ENCODE data around the gene PTTG1IP2.

Gene PTTG1IP2

DNA sequence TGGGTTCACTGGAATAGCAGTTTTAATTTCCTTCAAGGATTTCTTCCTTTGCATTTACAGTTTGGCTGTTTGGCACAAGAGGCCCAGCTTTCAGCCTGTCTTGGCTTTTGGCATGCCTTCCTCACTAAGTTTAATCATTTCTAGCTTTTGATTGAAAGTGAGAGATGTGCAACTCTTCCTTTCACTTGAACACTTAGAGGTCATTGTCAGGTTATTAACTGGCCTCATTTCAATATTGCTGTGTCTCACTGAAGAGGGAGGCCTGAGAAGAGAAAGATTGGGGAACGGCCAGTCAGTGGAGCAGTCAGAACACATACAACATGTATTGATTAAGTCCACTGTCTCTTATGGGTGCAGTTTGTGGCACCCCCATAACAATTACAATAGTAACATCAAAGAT lies 33.9 kb downstream of the PTTG1IP2 start:
- TF ChIP-seq, protein P1, sequence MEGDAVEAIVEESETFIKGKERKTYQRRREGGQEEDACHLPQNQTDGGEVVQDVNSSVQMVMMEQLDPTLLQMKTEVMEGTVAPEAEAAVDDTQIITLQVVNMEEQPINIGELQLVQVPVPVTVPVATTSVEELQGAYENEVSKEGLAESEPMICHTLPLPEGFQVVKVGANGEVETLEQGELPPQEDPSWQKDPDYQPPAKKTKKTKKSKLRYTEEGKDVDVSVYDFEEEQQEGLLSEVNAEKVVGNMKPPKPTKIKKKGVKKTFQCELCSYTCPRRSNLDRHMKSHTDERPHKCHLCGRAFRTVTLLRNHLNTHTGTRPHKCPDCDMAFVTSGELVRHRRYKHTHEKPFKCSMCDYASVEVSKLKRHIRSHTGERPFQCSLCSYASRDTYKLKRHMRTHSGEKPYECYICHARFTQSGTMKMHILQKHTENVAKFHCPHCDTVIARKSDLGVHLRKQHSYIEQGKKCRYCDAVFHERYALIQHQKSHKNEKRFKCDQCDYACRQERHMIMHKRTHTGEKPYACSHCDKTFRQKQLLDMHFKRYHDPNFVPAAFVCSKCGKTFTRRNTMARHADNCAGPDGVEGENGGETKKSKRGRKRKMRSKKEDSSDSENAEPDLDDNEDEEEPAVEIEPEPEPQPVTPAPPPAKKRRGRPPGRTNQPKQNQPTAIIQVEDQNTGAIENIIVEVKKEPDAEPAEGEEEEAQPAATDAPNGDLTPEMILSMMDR (IDR thresholded peaks at IDR 0.05; ENCODE audit: extremely low read depth, missing control alignments) = no peak
- DNase-seq (ENCODE audit: low spot score) = no peak

DNA sequence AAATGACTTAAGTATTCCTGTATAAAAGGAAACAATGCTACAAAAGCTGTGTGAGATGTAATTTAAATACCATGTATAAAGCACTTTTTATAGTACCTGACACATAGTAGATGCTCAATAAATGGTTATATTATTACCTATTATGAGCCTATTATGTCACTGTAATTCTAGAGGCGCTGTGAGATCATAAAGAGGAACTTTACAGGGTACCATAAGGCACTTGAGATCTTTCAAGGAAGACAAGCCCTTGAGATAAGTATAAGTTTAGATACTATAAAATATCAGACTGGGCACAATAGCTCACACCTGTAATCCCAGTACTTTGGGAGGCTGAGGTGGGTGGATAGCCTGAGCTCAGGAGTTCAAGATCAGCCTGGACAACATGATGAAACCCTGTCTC lies 38.3 kb downstream of the PTTG1IP2 start:
- DNase-seq (ENCODE audit: low spot score) = no peak
- TF ChIP-seq, protein P1 (IDR thresholded peaks at IDR 0.05; ENCODE audit: extremely low read depth, missing control alignments) = no peak

DNA sequence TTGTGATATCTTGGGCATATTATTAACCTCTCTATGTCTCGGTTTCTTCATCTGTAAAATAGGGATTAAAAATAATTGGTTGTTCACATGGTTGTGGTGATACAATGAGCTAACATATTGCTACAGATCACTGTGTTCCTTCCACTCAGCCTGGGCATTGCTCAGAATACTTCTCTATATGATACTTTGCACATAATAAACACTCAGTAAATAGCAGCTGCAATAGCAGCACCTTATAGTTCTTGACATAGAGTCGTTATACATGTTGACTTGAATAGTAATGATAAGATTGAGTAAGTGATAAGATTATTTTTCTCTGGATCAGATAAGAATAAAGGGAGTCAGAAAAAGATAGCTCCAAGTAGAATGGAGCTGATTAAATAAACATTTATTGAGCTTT lies 42.3 kb downstream of the PTTG1IP2 start:
- TF ChIP-seq, protein P1 (IDR thresholded peaks at IDR 0.05; ENCODE audit: extremely low read depth, missing control alignments) = no peak
- DNase-seq (ENCODE audit: low spot score) = no peak

DNA sequence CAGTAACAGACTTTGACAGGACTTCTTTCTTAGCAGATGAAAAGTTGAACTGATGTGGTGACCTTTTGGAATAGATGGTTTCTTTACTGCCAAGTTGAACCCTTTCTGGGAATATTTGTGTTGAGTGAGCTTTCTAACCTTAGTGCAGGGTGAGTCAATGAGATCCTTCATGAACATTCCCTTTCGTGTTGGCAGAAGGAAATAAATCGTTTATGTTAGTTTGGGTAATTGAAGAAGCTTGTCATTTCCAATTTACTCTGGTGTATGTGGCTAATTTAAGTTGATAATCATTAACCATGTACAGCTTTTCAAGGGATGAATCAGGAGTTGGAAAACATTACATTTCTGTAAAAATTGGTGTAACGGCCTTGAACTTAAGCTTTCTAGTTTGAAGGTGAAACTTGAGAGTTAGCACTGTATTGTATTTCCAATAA lies 43.4 kb downstream of the PTTG1IP2 start:
- DNase-seq (ENCODE audit: low spot score) = no peak
- TF ChIP-seq, protein P1 (IDR thresholded peaks at IDR 0.05; ENCODE audit: extremely low read depth, missing control alignments) = no peak

DNA sequence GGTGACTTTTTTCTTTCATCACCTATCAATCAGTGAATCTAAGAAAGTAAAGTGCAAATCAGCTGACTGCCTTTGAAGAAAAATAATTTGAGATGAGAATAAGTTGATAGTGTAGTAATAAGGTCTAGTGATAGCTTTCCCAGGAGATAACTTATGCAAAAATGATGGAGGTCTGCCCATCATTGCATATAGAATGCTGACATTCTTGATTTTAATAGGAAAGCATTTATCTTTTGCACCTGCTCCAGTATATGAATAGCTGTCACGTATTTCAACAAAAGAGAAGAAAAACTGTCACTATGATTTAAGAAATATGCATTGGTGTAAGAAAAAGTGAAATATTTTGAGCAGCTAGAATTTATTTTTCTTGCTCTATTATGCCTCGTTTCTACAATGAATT lies 46.8 kb downstream of the PTTG1IP2 start:
- DNase-seq (ENCODE audit: low spot score) = no peak
- TF ChIP-seq, protein P1 (IDR thresholded peaks at IDR 0.05; ENCODE audit: extremely low read depth, missing control alignments) = no peak

DNA sequence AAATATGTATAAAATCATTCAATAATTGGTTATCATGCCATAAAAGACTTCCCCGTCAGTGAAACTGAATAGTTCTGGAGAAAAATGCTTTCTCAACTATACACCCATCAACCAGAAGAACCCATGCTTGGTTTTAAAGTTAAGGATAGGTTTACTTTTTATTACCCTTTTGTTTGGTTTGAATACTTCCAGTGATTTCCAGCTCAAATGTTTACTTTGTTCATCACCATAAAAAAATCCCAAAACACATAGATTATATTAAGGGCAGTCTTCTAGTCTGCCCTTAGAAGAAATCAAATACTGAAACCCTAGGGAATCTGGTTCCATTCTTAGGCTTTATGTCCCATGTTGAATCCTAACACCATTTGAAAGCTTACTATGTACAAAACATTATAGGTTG lies 49.2 kb downstream of the PTTG1IP2 start:
- DNase-seq (ENCODE audit: low spot score) = no peak
- TF ChIP-seq, protein P1 (IDR thresholded peaks at IDR 0.05; ENCODE audit: extremely low read depth, missing control alignments) = no peak

DNA sequence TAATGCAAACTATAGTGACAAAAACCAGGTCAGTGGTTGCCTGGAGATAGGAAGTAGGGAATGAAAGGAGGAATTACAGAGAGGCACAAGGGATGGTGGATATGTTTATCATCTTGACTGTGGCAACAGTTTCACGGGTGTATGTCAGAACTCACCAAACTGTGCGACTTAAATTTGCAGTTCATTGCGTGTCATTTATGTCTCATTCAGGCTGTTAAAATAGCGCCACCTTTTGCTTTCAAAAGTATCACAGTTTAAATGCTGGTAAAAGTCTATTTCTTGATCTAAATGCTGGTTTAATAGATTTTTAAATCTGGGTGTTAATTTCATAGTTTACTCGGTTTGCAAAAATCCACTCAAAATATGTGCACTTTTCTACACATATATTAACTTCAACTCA lies 51.0 kb downstream of the PTTG1IP2 start:
- DNase-seq (ENCODE audit: low spot score) = no peak
- TF ChIP-seq, protein P1 (IDR thresholded peaks at IDR 0.05; ENCODE audit: extremely low read depth, missing control alignments) = no peak

All from GM20000 (cell line).